HT-29 (cell line): Measurements from ENCODE around the gene LECT2. TPM values are rescaled to one million over a fixed set of nuclear protein-coding genes. Genes with fewer than 3 reads are reported as not detected.
A peak's percentile ranks its signal among the peaks of the same experiment; 100 is the strongest.

Experiments used
- DNase-seq: peaks from one replicate; pipeline ENCODE4 v3.0.0-alpha.2; 2015; ENCODE audit warnings: low spot score
- total RNA-seq: library from RNA; depleted of rRNA; stranded (reverse); fragments of >200 nt; shearing (Covaris generic); gene quantifications from 2 replicates; pipeline ENCODE4 v1.2.3, GENCODE V29; 2014; rRNA removed

Gene LECT2
- total RNA-seq, result not detected in 2 replicates

GRCh38 chr5:135954899-135955298, at the start of gene LECT2:
LECT2 (minus strand) TSS chr5:135954983; CDS start chr5:135954833, 150 bp downstream.
- no peak for DNase-seq

- DNase-seq, result no peak
Observed at GRCh38 chr5:136004436-136004835, 49.7 kb upstream of the LECT2 start.

- DNase-seq, result no peak
Observed at GRCh38 chr5:136001466-136001981, 46.7 kb upstream of the LECT2 start.

- no peak for DNase-seq
Observed at GRCh38 chr5:136000932-136001331, 46.1 kb upstream of the LECT2 start.

GRCh38 chr5:136000147-136000546, 45.4 kb upstream of the LECT2 start:
- no peak for DNase-seq

- no peak for DNase-seq
Observed at GRCh38 chr5:135999406-136000139, 44.8 kb upstream of the LECT2 start.

- DNase-seq, result no peak
Observed at GRCh38 chr5:135998889-135999288, 44.1 kb upstream of the LECT2 start.

- DNase-seq, result no peak
Observed at GRCh38 chr5:135997673-135998335, 43.0 kb upstream of the LECT2 start.

GRCh38 chr5:135996611-135997010, 41.8 kb upstream of the LECT2 start:
- no peak for DNase-seq

- DNase-seq, result no peak
Observed at GRCh38 chr5:135995976-135996375, 41.2 kb upstream of the LECT2 start.

- peak; percentile 13 for DNase-seq
Observed at GRCh38 chr5:135993880-135994636, 39.3 kb upstream of the LECT2 start.

- no peak for DNase-seq
Observed at GRCh38 chr5:135993335-135993879, 38.6 kb upstream of the LECT2 start.

GRCh38 chr5:135991429-135991828, 36.6 kb upstream of the LECT2 start:
- DNase-seq, result no peak

GRCh38 chr5:135990528-135991255, 35.9 kb upstream of the LECT2 start:
- DNase-seq, result no peak

- no peak for DNase-seq
Observed at GRCh38 chr5:135989686-135990085, 34.9 kb upstream of the LECT2 start.

GRCh38 chr5:135988546-135988945, 33.8 kb upstream of the LECT2 start:
- DNase-seq, result no peak

GRCh38 chr5:135986891-135987401, 32.2 kb upstream of the LECT2 start:
- DNase-seq, result no peak

- DNase-seq, result no peak
Observed at GRCh38 chr5:135986401-135986800, 31.6 kb upstream of the LECT2 start.

- DNase-seq, result no peak
Observed at GRCh38 chr5:135985951-135986350, 31.2 kb upstream of the LECT2 start.

GRCh38 chr5:135980620-135981019, 25.8 kb upstream of the LECT2 start:
- no peak for DNase-seq

GRCh38 chr5:135979510-135979909, 24.7 kb upstream of the LECT2 start:
- no peak for DNase-seq
